Keratinocyte (primary cell): ENCODE data around the gene CPHXL2. TPM values are rescaled to one million over a fixed set of nuclear protein-coding genes. Genes with fewer than 3 reads are reported as not detected.

ENCODE experiments used
- DNase-seq: peaks from one replicate; pipeline ENCODE4 v3.0.0-alpha.2; 2011; ENCODE audit warnings: low read depth, missing footprints, low spot score
- FAIRE-seq: peaks from 2 replicates; lab custom pipeline; 2011; peaks lifted over from hg19 to GRCh38; lab: Jason Lieb, UNC
- H2AFZ ChIP-seq: 2 replicates; pipeline ENCODE4 v1.6.0; 2012; ENCODE audit warnings: low read length, control low read depth, inconsistent platforms; ENCODE audit not compliant: control insufficient read depth
- H3K27ac ChIP-seq: 2 replicates; pipeline ENCODE4 v1.5.1; 2011; ENCODE audit warnings: low read length; ENCODE audit not compliant: control insufficient read depth, insufficient read depth
- H3K27me3 ChIP-seq: 3 replicates; pipeline ENCODE4 v1.6.0; 2011; ENCODE audit warnings: low read length; ENCODE audit not compliant: control insufficient read depth, insufficient read depth; ENCODE audit errors: extremely low read depth
- H3K36me3 ChIP-seq, 2 experiments: 2 replicates in 1 of 2; 3 replicates in 1 of 2; pipeline ENCODE4 v1.5.1; 2011; ENCODE audit warnings: low read length in 2 of 2, mild to moderate bottlenecking in 1 of 2; ENCODE audit not compliant: control insufficient read depth in 2 of 2, insufficient read depth in 2 of 2; ENCODE audit errors: extremely low read depth in 1 of 2
- H3K4me1 ChIP-seq: 3 replicates; pipeline ENCODE4 v1.5.1; 2011; ENCODE audit warnings: low read length; ENCODE audit not compliant: control insufficient read depth, insufficient read depth; ENCODE audit errors: extremely low read depth
- H3K4me2 ChIP-seq: 3 replicates; pipeline ENCODE4 v1.6.0; 2011; ENCODE audit warnings: low read depth, low read length; ENCODE audit not compliant: control insufficient read depth, insufficient read depth; ENCODE audit errors: extremely low read depth
- H3K4me3 ChIP-seq, 3 experiments: fragments of 200-600 bp in 1 of 3; sonication (generic) in 1 of 3; 2 replicates in 2 of 3; 3 replicates in 1 of 3; pipeline ENCODE4 v1.5.1; 2011 to 2016; ENCODE audit warnings: low read length in 3 of 3, mild to moderate bottlenecking in 3 of 3, control low read depth in 2 of 3, inconsistent platforms in 1 of 3, low read depth in 1 of 3, mixed read lengths in 1 of 3, mixed run types in 1 of 3, moderate library complexity in 1 of 3; ENCODE audit not compliant: control insufficient read depth in 2 of 3, insufficient read depth in 2 of 3; ENCODE audit errors: extremely low read depth in 1 of 3
- H3K79me2 ChIP-seq: 2 replicates; pipeline ENCODE4 v1.6.0; 2012; ENCODE audit warnings: low read length; ENCODE audit not compliant: control insufficient read depth, insufficient read depth
- H3K9ac ChIP-seq: 3 replicates; pipeline ENCODE4 v1.6.0; 2011; ENCODE audit warnings: low read length; ENCODE audit not compliant: control insufficient read depth, insufficient read depth; ENCODE audit errors: extremely low read depth
- H3K9me1 ChIP-seq: 3 replicates; pipeline ENCODE4 v1.6.0; 2011; ENCODE audit warnings: low read length; ENCODE audit not compliant: control insufficient read depth, insufficient read depth; ENCODE audit errors: extremely low read depth
- H3K9me3 ChIP-seq: 2 replicates; pipeline ENCODE4 v1.5.1; 2012; ENCODE audit warnings: low read depth, low read length; ENCODE audit not compliant: control insufficient read depth
- H4K20me1 ChIP-seq: 3 replicates; pipeline ENCODE4 v1.6.0; 2011; ENCODE audit warnings: low read length; ENCODE audit not compliant: control insufficient read depth, insufficient read depth; ENCODE audit errors: extremely low read depth
- CTCF ChIP-seq, 3 experiments: IDR thresholded peaks in 1 of 3; conservative IDR thresholded peaks in 1 of 3; optimal IDR thresholded peaks in 1 of 3; 2 replicates in 2 of 3; 3 replicates in 1 of 3; pipeline versions ENCODE3 to v1.5.1; 2011; ENCODE audit warnings: low read length in 3 of 3, mild to moderate bottlenecking in 3 of 3, moderate library complexity in 2 of 3, control low read depth in 1 of 3, inconsistent platforms in 1 of 3; ENCODE audit not compliant: insufficient read depth in 2 of 3; ENCODE audit errors: extremely low read depth in 1 of 3
- EZH2 ChIP-seq: IDR thresholded peaks from one replicate; pipeline ENCODE4 v1.6.1; 2012; ENCODE audit warnings: inconsistent platforms, mild to moderate bottlenecking, low read length, moderate library complexity
- dilution Hi-C: fragments of 300-500 bp; cut with MboI; formaldehyde crosslinking; loops from one replicate; pipeline ENCODE4 v1.7.0; 2020; ENCODE audit warnings: low sequenced_read_pairs; ENCODE audit not compliant: extremely low pct_ligation_motif_present
- polyA plus RNA-seq, 5 experiments: library from polyadenylated mRNA; depleted of rRNA in 3 of 5; stranded (reverse) in 3 of 5; stranded (forward) in 1 of 5; unstranded in 1 of 5; fragments of >200 nt; gene quantifications; 1 replicate in 1 of 5; 2 replicates in 3 of 5; 3 replicates in 1 of 5; pipeline versions ENCODE4 v1.2.1 to v1.2.3, GENCODE V29; 2011 to 2012; ENCODE audit warnings: missing spikeins in 2 of 5, low read depth in 1 of 5, low replicate concordance in 1 of 5

CPHXL2 gene
- polyA plus RNA-seq, 1 donor (not counting 4 experiments of a cell fraction or from before 2014, with no cell fraction given) = not detected

GRCh38 chr16:75618780-75619179, 58.0 kb downstream of the CPHXL2 start:
- peaks cover 16% of the 10 kb centered on the region for H3K4me1 ChIP-seq
- H3K27ac ChIP-seq = no peak overlapping the region
- no peaks in the 10 kb centered on the region for H3K27me3 ChIP-seq
- no peaks in the 10 kb centered on the region for H3K9me3 ChIP-seq
- H3K4me3 ChIP-seq = no peak overlapping the region
- DNase-seq (no peak), FAIRE-seq (no peak)
- H3K9ac ChIP-seq = no peak overlapping the region
- dilution Hi-C loops = no loop called here
- H4K20me1 ChIP-seq = no peaks in the 10 kb centered on the region
- no peak for TF ChIP-seq CTCF (optimal IDR thresholded peaks at IDR 0.05 in 1 of 3, IDR thresholded peaks at IDR 0.05 in 1 of 3, conservative IDR thresholded peaks at IDR 0.05 in 1 of 3; ENCODE audit: extremely low read depth in 1 of 3, insufficient read depth in 2 of 3, low read length in 3 of 3)
- no peak for TF ChIP-seq EZH2
- peaks cover 12% of the 10 kb centered on the region for H3K79me2 ChIP-seq
- no peak overlapping the region for H3K4me2 ChIP-seq
- H2AFZ ChIP-seq = no peak overlapping the region
- no peaks in the 10 kb centered on the region for H3K9me1 ChIP-seq
- peaks cover 13 to 34% of the 10 kb centered on the region in 2 experiments for H3K36me3 ChIP-seq

- no peaks in the 10 kb centered on the region for H3K9me1 ChIP-seq
- dilution Hi-C loops = no loop called here
- H3K27ac ChIP-seq = no peak overlapping the region
- H3K4me2 ChIP-seq = no peak overlapping the region
- FAIRE-seq (no peak), DNase-seq (no peak)
- H3K27me3 ChIP-seq = no peaks in the 10 kb centered on the region
- peaks cover 19 to 41% of the 10 kb centered on the region in 2 experiments for H3K36me3 ChIP-seq
- peaks cover 9% of the 10 kb centered on the region for H3K79me2 ChIP-seq
- peaks cover 16% of the 10 kb centered on the region for H3K4me1 ChIP-seq
- no peak overlapping the region for H3K4me3 ChIP-seq
- no peaks in the 10 kb centered on the region for H4K20me1 ChIP-seq
- H2AFZ ChIP-seq = no peak overlapping the region
- H3K9ac ChIP-seq = no peak overlapping the region
- TF ChIP-seq EZH2 (no peak), CTCF (optimal IDR thresholded peaks at IDR 0.05 in 1 of 3, IDR thresholded peaks at IDR 0.05 in 1 of 3, conservative IDR thresholded peaks at IDR 0.05 in 1 of 3; ENCODE audit: extremely low read depth in 1 of 3, insufficient read depth in 2 of 3, low read length in 3 of 3) (no peak)
- no peaks in the 10 kb centered on the region for H3K9me3 ChIP-seq
Measured at GRCh38 chr16:75617121-75617520, 59.7 kb downstream of the CPHXL2 start.
